GM21528 (cell line): ENCODE results near the gene CHURC1.
A peak's percentile ranks its signal among the peaks of the same experiment; 100 is the strongest.

Source experiments
- ATAC-seq: cut with Tn5 transposase; IDR thresholded peaks from one replicate; pipeline ENCODE4 v1.9.1; 2021; ENCODE audit warnings: mild to moderate bottlenecking, moderate library complexity; ENCODE audit not compliant: unreplicated experiment, low FRiP score

CHURC1 gene

DNA sequence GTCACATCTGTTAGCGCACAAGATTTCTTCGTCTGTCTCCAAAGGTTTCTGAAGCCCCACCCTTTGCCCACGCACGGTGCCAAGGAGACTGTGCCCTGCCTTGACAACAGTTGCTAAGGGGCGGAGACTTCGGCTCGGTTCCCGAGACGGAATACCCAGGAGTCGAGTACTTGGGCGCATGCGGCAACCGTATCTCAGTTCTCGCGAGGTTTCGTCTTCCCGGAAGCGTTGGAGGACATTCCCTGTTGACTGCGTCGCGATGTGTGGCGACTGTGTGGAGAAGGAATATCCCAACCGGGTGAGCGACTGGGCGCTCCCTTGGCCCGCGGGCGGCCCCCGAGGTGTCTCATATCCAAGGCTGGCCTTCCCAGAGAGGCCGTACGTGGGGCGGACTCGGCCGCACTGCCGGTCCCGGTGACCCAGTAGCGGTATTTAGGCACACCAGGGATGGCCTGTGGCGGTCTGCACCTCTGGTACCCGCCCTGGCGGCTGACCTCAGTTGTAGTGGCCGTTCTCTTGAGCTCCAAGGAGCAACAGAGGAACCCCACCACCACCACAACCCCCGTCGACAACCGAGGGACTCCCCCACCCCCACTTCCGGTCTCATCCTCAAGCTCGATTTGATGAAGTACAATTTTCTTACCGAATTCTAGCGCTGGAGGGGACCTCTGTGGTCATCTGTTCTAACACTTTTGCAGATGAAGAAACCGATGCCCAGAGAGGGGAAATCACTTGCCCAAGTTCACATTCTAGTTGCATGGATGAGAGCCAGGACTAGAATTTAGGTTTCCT is at the start of gene CHURC1:
Gene CHURC1, plus strand, starts transcription at position 219 of the 792 bp plus-strand sequence. Its CDS starts 41 bp downstream, at position 260.
- ATAC-seq, result peak; percentile 98

DNA sequence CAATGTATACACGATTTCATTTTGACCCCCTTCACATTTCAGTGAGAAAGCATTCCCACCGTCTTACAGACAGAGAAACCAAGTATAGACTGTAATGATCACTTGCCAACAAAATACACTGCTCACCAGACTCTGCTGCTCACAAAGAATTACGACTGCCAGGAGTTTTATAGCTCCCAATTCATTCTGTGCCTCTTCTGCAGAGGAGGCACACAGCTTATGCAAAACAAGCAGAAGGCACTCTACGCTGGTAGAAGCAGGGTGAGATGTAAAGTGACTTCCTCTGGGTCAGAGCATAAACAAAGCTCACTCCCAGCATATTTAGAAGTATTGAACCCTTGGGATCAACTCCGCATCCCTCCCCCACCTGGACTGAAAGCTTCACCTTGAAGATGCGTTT is 49.1 kb upstream of the CHURC1 start:
- no peak for ATAC-seq

DNA sequence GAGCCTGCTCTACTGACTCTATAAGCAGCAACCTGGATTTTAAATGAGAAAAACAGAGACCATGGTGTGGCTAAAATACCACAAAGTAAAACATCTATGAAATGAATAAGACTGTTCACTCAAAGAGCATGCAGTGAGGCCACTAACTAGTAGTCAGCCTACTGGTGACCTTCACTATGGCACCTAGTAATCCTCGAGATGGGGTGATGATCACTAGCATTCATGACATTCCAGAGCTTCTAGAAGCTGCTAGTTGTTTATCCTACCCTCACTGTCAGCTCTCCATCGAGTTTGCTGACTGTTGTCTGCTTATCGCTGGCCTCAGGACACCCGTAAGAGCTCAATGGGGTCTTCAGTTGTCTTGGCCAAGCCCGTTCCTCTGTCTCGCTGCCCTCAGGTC is 48.3 kb upstream of the CHURC1 start:
- no peak for ATAC-seq

DNA sequence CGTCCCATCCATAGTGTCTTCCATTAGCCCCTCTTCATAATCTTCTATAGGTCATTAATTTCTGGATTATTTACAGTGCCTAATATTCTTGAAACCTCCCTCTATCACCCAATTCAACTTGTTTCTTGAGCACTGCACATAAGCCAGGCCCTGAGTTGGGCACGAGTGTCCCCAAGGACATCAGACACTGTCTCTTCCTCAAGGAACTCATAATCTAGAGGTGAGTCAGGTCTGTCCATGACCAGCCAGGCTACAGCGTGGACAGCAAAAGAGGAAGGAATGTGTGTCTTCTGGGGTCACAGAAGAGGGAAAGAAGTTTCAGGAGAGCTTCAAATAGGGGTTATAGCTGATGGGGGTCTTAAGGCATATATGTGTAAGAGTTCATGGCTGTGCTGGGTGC is 47.1 kb upstream of the CHURC1 start:
- ATAC-seq, result no peak

DNA sequence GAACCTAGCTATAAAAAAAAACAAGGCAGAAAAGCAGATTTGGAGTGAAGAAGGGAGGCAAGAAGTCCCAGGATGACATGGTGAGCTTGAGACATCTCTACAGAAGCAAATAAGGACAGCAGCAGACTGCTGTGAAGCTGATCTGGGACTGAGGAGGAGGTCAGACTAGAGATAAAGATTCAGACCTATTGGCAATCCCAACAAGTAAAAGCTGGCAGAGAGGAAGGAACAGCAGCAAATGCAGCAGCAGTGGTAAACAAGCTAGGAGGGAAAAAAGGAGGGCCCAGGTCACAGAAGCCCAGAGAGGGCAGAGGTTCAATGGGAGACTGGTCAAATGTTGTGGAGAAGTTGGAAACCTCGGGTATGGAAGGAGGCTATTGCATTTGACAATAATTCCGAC is 45.9 kb upstream of the CHURC1 start:
- ATAC-seq, result no peak

DNA sequence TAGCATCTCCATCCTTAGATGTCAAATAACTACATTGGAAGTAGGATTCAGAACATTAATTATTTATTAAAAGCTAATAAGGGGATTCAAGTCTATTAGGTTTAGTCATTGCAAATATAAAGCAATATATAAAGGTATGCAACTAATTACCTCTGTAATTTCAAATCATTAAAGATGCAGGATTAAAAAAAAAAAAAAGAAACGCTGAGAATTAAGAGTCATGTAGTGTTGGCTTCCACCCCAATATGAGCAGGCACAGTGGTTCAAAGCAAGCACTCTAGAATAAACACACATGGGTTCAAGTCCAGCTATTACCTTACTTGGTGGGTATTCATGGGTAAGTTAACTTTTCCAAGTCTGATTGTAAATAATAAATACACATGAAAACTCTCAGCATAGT is 45.4 kb upstream of the CHURC1 start:
- no peak for ATAC-seq

DNA sequence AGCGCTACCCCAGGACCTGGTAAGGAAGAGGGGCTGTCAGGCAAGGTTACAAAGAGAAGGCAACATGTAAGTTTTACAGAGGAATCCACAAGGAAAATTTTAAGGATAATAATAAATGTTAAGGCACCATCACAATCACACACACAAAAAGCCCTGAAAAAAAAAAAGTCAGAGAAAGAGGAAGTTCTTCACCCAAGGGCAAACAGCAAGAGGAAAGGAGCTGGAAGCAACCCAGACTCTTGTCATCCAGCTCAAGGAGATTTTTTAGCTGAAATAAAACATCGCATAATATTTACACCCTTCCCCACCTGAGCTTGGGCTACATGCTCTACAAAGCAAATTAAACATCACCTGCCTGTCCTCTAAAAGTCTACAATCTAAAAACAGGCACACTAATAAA is 44.1 kb upstream of the CHURC1 start:
- no peak for ATAC-seq

DNA sequence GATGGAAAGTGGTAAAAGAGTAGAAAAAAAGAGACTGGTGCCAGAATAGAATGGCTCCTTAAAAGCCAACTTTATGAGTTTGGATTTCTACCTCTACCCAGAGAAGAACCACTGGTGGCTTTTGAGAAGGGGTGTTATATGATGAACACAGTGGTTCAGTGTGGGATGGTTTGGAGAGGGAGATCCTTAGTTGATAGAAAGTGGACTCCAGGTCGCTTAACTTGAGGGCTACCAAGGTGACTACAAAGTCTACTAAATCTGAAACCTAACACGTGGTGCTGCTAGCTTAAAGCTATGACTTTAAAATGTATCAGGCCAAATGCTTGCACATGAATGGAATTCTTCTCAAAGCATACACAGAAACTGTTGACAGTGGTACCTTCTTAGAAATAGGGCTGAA is 42.9 kb upstream of the CHURC1 start:
- ATAC-seq, result no peak

DNA sequence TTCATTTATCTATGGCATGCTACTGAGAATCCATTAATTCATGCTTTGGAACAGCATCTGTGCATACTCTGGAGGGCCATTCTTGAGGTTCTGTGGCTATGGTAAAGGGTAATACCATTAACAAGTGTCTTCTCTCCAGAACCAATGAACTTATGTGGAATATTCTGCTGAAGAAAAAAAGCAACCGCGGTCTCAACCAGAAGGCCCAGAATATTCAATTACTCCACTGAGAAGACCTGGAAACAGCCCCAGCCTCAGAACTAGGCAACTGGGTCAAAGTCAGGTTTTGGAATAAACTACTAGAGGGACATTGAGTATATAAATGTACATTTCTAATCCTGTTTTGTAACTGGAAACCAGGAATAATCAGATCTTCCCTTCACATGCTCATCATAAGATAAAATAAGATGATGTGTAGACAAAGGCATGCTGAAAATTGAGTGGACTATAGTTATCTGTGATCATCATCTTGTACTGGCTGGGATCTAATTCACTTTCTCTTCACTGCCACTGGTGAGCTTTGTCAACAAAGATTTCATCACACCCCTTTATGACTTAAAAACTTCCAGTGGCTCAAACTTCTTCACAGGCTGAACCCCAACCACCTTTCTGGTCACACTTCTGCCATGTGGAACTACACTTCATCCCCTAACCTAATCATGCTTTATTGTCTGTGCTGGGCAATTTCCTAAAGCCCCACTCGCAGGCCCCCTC is 40.6 kb upstream of the CHURC1 start:
- no peak for ATAC-seq

DNA sequence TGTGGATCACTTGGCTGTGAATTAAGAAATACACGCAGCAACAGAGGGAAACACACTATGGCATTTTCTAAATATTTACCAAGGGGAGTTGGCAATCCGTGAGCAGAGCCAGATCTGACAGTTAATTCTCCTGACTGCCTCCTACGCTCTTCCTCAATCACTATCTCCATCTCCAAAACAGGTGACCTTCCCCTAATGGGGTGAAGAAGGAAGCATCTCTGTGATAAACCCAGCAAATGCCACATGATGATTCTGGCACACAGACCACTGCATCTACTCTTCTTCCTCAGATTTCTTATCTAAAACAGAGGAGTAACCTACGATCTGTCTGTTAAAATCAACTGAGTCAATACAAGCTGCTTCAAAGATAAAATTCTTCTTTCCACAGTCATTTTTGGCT is 38.9 kb upstream of the CHURC1 start:
- ATAC-seq, result no peak

DNA sequence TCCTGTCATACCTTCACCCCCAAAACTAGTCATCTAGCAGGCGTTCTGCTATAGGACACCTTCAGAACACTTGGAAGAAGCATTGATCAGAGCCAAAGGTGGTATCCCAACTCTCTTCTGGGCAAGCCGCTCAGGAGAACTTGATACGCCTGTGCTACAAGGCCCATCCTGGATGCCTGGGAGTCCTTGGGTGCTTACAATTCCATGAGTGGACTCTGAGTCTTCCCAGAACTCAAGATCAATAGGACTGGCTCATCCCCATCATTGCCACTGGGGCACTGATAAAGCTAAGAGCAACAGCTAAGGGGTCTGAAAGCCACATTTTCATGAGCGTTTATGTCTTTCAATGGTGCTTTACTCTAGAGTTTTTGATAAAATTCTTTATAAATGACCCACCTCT is 36.4 kb upstream of the CHURC1 start:
- ATAC-seq, result no peak

DNA sequence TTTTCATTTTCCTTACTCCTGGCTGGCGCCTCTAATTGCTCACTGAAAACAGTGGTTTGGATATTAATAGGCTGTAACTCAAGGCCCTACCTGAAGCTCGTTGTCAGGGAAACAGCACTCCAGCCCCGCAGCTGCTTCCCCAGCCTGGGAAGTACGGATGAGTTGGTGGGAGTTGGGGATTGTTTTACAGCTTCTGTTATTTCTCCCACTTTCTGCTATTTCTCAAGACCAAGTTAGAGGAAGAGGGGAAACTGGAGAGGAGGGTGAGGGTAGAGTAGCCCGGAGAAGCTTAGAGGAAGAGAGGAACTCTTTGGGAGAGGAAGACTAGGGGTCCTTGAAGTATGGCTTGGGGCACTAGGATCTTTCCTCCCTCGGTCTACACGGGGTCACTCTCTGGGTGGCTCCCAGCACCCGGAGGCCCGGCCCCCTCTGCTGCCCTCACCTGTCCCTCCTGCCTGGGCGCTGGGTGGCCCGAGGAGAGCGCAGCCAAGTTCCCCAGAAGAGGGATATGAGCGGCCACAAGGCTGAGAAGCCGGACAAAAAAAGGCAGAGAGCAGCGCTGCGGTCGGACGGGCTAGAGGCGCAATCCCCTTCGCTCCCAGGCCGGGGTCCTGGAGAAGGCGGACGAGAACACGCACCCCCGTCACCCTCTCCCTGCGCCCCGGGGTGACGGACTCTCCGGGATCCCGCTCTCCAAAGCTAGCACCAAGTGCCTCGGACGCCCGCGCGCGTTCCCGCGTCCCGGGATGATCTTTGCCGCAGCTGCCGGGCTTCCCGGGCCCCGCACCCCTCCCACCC is 35.2 kb upstream of the CHURC1 start:
- no peak for ATAC-seq

DNA sequence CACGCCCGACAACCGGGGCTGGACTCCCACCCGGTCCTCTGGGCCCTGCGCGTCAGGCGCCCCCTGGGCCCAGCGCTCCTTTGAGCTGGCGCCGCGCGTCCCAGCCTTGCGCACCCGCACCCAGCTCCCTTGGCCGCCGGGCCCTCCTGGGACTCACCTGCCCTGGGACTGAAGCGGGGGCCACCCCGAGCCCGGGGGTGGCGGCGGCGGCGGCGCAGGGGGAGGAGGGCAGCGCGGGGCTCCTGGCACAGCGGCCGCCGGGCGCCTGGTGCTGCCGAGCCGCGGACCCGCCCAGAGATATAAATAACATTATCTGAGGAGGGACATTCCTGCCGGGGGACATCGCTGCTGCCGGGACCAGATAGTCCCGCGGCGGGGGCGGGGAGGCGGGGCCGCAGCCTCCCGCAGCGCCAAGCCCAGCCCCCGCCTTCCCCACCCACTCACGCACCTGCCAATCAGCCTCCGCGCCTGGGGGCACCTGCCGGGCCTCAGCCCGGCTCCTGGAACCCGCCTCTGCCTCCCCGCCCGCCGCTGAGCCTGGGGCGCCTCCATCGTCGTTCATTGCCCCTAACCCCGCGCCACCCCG is 34.5 kb upstream of the CHURC1 start, which contains the start of gene SPTB:
Gene SPTB, minus strand, starts transcription at position 273 of the 586 bp plus-strand sequence. CDS start 56,813 bp downstream, outside the sequence.
- ATAC-seq, result peak; percentile 51

DNA sequence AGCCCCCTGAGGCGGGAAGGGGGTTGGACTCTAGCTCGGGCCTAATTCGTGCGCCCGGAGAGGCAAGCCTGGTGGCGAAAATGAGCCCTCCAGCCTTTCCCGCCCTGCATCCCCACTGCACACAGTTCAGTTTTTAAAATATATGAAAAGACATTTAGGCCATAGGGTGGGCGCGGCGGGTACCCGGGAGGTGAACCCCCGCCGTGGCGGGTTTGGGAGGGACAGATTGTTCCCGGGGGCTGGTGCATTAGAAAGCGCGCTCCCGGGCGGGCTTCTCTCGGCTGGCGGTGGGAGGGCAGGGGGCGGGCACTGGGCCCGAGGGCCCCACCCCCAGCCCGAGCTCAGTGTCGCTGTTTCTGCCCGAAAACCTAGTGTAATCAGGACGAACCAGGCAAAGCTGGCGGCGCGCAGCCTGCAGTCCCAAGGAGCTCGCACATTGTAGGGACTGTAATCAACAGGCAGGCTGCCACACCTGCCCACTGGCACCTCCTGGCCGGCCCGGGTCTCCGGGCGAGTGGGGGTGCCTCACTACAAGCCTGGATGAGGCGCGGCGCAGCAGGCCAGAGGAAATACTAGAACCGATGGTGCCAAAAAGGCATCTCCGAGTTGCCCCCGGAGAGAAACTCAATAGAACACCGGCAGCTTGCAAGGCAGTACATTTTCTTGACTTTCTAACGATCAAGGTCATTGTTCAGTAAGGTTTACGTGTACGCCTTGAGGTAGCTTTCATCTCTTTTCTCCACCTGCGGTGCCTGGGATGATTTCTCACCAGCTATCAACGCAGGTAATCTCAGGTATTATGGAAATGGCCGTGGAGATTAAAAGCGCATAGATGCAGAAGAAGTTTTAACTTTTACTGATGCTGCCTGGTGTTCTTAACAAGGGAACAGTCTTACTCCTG is 33.8 kb upstream of the CHURC1 start:
- peak; percentile 56 for ATAC-seq

DNA sequence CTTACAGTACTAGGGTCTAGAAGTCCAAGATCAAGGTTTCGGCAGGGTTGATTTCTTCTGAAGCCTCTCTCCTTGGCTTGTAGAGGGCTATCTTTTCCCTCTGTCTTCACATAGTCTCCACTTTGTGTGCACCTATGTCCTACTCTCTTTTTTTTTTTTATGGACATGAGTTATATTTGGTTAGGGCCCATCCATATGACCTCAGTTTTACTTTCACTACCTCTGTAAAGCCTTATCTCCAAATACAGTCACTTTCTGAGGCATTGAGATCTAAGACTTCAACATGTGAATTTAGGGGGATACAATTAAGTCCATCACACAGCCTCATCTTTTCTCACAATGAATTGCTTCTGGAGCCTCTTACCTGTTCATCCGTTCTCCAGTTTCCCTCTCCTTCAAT is 28.7 kb upstream of the CHURC1 start:
- no peak for ATAC-seq

DNA sequence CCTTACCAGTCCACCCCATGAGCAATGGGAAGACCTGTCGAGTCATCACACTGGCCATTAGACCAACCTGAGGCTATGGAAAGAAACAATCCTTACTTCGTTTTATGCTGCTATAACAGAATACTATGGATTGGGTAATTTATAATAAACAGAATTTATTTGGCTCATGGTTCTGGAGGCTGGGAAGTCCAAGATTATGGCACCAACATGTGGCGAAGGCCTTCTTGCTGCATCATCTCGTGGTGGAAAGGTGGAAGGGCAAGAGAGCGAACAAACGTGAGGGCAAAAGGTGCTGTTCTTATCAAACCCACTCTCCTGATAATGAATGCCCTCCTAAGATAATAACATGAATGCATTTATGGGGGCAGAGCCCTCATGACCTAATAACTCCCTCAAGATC is 24.9 kb upstream of the CHURC1 start:
- no peak for ATAC-seq

DNA sequence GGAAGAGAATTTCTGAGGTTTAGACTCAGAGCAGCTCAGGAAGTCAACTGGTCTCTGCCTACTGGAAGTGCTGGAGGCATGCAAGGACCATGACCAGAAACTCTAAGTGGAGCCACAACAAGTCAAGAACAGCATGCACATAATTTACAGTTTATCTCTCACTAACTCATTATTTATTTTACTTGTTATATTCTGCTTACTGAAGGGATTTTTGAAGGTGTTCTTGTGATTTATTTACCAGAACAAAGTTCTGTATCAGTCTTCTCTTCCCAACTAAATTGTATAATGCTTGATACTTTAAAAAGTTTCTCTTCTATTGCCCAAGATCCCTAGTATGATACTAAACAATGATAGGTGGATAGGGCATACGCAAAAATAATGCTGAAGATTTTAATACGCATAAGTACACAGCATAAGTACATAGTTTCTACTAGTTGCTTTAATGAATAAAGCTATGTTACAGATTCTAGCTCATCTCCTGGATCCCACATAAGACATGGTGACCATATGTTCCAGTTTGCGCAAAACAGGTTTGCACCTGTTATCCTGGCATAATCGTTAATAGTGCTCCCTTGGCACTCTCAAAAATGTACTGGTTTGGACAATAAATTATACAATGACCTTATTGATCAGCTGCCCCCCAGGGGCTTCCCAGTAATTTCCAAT is 22.9 kb upstream of the CHURC1 start:
- no peak for ATAC-seq

DNA sequence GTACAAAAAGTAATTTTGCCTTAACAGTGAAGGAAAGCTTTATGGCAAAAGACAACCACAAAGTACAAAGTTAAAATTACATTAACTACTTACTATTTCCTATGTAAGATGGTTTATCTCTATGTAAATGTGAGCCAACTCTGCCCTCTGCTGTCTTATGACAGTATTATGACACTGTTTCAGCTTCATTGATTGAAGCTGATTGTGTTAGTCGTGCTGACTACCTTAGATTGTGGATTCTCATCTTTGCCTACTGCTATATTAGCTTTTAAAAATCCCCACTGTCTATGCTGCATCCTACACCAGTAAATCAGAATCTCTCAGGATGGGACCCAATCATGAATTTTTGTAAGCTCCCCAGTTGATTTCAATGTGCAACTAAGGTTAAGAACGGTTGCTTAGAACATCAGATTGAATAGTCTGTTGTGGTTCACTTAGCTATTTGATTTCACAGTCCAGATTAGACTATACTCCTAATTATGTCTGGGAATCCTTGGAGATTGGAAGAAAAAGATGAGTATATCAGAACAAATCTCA is 22.3 kb upstream of the CHURC1 start:
- no peak for ATAC-seq

DNA sequence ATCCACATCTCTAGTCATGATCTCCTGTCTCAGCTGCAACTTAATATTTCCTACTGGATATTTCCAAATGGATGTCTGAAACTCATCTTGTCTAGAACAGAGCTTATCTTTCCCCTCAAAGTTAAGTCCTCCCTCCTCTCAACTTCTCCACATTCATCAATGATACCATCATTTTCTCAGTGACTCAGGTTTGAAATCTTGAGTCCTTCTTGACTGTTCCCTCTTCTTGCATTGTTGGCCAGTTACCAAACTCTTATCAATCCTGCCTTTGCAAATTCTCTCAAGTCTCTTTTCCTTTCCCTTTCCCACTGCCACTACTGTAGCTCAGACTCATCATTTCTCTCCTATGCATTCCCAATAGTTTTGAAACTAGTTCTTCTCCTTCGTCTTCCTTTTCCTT is 14.3 kb upstream of the CHURC1 start:
- no peak for ATAC-seq
